DMS153 treated with DMSO at 0.1 percent for 48 hours (cell line): ENCODE results near the gene CRIP1.

Source experiments
- DNase-seq: peaks from one replicate; lab custom pipeline; 2025; ENCODE audit not compliant: unreplicated experiment; lab: John Stamatoyannopoulos, UW

Gene CRIP1

GRCh38 chr14:105486163-105486973 lies at the start of gene CRIP1:
Gene CRIP1, plus strand, starts transcription at chr14:105486886. Its CDS starts 374 bp downstream, at chr14:105487260.
- no peak for DNase-seq

- DNase-seq: no peak
These were observed 49.6 kb upstream of the CRIP1 start for GRCh38 chr14:105436891-105437722.

GRCh38 chr14:105437723-105438500 lies 48.8 kb upstream of the CRIP1 start:
- DNase-seq: no peak

GRCh38 chr14:105439179-105439578 lies 47.5 kb upstream of the CRIP1 start:
- DNase-seq: no peak

GRCh38 chr14:105439710-105440553 lies 46.8 kb upstream of the CRIP1 start:
- no peak for DNase-seq

GRCh38 chr14:105440554-105440900 lies 46.2 kb upstream of the CRIP1 start:
- no peak for DNase-seq

GRCh38 chr14:105440992-105441391 lies 45.7 kb upstream of the CRIP1 start:
- DNase-seq: no peak

GRCh38 chr14:105442125-105442524 lies 44.6 kb upstream of the CRIP1 start:
- no peak for DNase-seq

- DNase-seq: no peak
These were observed 43.9 kb upstream of the CRIP1 start for GRCh38 chr14:105442834-105443233.

- DNase-seq: no peak
These were observed 41.8 kb upstream of the CRIP1 start for GRCh38 chr14:105444859-105445258.

GRCh38 chr14:105445290-105445689 lies 41.4 kb upstream of the CRIP1 start:
- no peak for DNase-seq

- no peak for DNase-seq
These were observed 40.5 kb upstream of the CRIP1 start for GRCh38 chr14:105445901-105446845.

GRCh38 chr14:105446971-105447370 lies 39.7 kb upstream of the CRIP1 start:
- no peak for DNase-seq

GRCh38 chr14:105447651-105448640 lies 38.7 kb upstream of the CRIP1 start:
- DNase-seq: no peak

- DNase-seq: no peak
These were observed 38.0 kb upstream of the CRIP1 start for GRCh38 chr14:105448706-105449111.

GRCh38 chr14:105449276-105450122 lies 37.2 kb upstream of the CRIP1 start:
- no peak for DNase-seq

GRCh38 chr14:105450123-105450505 lies 36.6 kb upstream of the CRIP1 start:
- no peak for DNase-seq
